ENCODE measurements around the gene JAKMIP1.

- TF ChIP-seq CTCF (IDR thresholded peaks at IDR 0.05) (no peak), POLR2A (IDR thresholded peaks at IDR 0.05) (no peak)
These were observed 219.8 kb downstream of the JAKMIP1 start for GRCh38 chr4:5980436-5981155.

All from body of pancreas (tissue), 4 donors.